Neural cell (in vitro differentiated cells): ENCODE data around the gene ADGRD2.

Source experiments
- CTCF ChIP-seq: fragments of 450-650 bp; IDR thresholded peaks from 2 replicates; pipeline ENCODE4 v1.5.1; 2014; ENCODE audit warnings: antibody characterized with exemption, mild to moderate bottlenecking, moderate library complexity; ENCODE audit not compliant: poor library complexity, severe bottlenecking
- POLR2AphosphoS5 ChIP-seq: IDR thresholded peaks from 2 replicates; pipeline ENCODE4 v1.6.1; 2012
- RAD21 ChIP-seq: fragments of 450-650 bp; conservative IDR thresholded peaks from 2 replicates; pipeline ENCODE4 v1.6.1; 2014; ENCODE audit warnings: antibody characterized with exemption, mild to moderate bottlenecking, moderate library complexity
- REST ChIP-seq: IDR thresholded peaks from 2 replicates; pipeline ENCODE4 v1.6.1; 2012; ENCODE audit warnings: borderline replicate concordance
- TAF1 ChIP-seq: IDR thresholded peaks from 2 replicates; pipeline ENCODE4 v1.6.1; 2012; ENCODE audit warnings: low read depth

- TF ChIP-seq POLR2AphosphoS5 (no peak), CTCF (no peak), REST (no peak), TAF1 (no peak), RAD21 (no peak)
Measured at GRCh38 chr9:124453586-124454191, 3.4 kb downstream of the ADGRD2 start.
